Fibroblast of upper back skin (primary cell): Measurements from ENCODE around the gene HS3ST6.
"Not testable (repeated sequence)": the region's sequence is repeated elsewhere in the genome, so short reads cannot be mapped to it uniquely, and the experiment has no call there.

Experiments used
- DNase-seq: peaks from one replicate; pipeline ENCODE4 v3.0.0-alpha.2; 2013

The HS3ST6 gene

DNA sequence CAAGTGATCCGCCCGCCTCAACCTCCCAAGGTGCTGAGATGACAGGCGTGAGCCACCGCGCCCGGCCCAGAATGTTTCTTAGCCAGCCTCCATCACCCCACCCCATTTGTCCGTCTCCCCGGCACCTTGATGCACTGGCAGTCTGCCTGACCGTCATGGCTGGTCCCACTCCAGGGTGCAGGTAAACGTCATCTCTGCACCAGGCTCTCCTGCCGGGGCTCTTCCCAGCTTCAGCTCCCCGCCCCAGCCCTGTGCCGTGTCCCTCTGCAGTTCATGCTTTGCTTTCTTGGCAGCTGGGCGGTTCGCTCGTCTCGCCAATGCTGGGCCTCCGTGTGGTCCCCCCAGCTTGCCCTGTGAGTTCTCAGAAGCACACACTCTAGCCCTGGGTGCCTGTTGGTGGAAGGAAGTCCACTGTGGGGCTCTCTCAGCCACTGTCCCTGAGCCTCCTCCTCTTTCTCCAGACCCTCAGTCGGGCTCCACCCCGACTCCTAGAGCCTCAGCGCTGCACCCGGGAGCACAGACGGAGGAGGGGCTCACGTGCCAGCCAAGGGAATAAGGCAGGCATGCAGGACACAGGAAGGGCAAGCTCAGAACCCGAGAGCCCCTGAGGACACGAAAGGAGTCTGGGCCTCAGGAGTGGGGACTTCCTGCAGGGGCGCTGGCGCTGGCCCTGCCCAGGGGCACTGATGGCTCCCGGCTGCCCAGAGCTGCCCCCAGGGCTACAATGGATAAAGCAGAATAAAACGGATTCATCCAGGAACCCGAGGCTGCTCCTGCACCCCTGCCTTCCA is 12.0 kb downstream of the HS3ST6 start:
- DNase-seq, result no peak

DNA sequence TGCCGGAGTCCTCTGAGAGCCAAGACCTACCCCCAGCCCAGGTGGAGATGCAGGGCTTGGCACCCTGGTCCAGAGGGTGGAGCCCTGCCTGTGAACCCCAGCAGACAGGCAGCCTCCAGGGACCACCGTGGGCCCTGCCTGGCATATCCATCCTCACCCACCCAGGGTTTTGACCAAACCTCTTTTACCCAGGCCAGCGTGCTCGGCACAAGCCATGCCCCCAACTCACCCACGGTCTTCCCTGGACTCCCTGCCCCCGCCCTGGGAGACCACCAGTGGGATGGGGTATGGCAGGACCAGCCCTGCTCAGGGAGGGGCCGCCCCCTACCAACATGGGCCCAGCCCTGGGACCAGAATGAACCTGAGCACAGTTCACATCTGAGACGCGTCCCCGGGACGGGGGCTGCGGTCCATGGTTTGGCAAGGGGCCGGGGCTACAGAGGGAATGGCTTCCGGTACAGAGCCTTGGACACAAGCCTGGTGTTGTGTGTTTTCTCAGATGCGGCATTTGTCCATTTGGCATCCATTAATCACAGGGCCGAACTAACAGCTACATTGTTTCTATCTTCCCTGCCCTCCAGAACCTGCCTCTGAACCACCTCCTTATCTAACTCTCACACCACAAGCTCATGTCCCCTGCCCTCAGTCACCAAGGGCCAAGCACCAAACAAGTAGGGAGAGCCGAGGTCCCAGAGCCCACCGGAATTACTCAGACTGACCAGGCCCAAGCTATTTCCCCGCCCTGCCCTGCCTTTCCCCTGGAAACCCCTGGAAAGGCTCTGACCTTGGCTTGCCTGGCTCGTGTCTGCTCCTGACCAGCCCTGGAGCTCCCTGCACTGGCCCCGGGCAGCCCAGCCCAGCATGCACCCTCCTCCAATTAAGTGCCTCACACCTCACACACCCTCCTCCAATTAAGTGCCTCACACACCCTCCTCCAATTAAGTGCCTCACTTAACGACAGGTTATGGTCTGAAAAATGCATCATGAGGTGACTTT is 14.1 kb downstream of the HS3ST6 start:
- DNase-seq, result no peak

DNA sequence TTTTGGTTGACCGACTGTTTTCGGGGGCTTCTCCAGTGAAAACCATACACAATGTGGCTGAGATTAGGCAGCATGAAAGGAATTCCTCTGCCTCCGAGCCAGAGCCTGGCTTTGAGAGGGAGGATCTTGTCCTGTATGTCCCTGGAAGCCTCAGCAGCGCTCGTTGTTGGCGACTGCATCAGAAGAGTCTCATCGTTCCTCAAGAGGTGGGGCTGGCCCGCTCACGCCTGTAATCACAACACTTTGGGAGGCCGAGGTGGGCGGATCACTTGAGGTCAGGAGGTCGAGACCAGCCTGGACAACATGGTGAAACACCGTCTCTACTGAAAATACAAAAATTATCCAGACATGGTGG is 15.0 kb downstream of the HS3ST6 start:
- DNase-seq, result no peak

DNA sequence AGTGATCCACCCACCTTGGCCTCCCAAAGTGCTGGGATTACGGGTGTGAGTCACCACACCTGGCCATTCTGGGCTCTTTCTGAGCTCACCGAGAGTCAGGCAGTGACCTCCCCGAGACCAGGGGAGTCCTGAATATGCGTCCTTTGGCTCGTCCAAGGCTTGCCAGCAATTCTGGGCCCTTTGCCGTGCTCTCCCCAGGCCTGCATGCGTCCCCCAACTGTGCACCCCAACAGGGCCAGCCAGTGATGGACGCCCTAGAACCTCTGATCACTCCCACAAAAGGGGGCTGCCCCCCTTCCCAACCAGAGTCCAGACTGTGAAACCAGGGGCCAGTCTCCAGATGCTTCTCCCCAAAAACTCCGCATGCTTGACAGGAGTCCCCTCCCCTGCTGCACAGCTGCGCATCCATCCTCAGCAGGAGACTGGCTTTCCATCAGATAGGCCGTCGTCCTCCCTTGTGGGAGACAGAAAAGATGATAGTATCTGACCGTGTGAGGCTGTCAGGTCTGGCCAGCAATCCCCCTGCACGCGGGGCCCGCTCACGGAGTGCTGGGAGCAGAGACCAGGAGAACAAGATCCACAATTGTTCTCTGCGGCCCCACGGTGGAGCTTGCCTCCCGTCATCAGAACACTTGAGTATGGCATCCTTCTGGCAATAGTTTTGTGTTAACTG is 15.5 kb downstream of the HS3ST6 start:
- no peak for DNase-seq

DNA sequence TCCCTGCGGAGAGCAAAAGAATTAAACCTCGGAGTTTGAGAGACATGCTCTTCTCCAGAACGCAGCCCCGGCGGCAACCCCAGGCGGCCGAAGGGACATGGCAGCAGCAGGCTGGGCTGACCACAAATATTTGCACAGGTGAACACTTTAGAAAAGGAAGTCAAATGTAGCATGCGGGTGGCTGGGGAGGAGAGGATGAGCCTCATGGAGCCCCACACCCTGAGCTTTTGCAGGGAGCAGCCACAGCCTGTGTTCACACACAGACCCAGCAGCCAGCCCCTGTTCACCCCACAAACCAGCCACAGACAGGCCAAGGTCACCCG is 17.8 kb downstream of the HS3ST6 start:
- DNase-seq, result no peak

DNA sequence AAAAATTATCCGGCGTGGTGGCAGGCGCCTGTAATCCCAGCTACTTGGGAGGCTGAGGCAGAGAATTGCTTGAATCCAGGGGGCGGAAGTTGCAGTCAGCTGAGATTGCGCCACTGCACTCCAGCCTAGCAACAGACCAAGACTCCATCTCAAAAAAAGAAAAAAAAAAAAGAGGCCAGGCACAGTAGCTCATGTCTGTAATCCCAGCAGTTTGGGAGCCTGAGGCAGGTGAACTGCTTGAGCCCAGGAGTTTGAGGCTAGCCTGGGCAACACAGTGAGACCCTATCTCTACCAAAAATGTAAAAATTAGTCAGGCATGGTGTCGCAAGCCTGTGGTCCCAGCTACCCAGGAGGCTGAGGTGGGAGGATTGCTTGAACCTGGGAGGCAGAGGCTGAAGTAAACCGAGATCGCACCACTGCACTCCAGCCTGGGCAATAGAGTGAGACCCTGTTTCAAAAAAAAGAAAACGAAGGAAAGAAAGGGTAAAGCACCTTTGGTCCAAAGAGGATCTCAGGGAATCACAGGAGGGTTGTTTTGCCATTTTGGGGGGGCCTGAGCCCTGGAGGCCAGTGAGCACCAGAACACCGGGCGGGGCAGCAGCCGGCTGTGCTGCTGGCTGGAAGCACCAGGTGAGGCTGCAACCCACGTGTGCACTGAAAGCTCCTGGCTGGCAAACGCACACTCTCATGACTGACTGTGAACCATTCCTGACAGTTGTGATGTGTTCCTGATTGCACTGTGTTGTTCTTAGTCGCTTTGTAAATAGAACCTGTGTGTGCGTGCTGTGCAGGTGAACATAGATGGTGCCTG is 18.4 kb downstream of the HS3ST6 start:
- DNase-seq, result no peak

DNA sequence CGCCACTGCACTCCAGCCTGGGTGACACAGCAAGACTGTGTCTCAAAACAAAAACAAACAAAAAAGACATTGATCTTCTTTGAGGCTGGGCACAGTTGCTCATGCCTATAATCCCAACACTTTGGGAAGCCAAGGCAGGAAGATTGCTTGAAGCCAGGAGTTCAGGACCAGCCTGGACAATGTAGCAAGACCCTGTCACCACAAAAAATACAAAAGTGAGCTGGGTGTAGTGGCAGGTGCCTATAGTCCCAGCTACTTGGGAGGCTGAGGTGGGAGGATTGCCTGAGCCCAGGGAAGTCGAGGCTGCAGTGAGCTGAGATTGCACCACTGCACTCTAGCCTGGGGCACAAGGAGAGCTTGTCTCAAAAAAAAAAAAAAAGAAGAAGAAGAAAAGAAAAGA is 20.5 kb downstream of the HS3ST6 start:
- not testable (repeated sequence) for DNase-seq

DNA sequence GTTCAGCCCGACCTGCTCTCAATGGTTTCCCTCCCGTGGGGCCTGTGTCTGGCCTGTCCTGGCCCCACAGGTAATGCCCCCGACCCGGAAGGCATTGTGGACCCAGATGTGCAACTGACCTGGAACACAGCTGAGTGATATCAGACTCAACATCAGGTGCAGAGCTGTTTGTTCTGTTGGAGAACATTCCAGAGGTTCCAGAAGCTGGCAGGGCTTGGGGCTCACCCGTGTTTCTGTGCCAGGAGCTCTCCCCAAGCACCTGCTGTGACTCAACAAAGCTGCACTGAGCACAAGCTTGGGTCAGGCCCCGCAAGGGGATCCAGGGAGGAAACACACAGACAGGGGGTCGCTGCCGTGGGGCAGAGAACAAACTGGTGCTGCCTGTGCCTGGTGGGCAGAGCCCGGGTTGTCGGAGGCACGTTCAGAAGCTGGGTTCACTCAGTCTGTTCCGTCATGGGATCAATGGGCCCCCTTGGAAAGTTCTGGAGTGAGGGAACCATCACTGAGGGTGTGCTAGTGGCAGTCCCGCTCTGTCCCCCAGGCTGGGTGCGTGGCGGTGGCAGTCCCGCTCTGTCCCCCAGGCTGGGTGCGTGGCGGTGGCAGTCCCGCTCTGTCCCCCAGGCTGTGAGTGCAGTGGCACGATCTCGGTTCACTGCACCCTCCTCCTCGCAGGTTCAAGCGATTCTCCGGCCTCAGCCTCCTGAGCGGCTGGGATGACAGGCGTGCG is 22.1 kb downstream of the HS3ST6 start:
- no peak for DNase-seq

DNA sequence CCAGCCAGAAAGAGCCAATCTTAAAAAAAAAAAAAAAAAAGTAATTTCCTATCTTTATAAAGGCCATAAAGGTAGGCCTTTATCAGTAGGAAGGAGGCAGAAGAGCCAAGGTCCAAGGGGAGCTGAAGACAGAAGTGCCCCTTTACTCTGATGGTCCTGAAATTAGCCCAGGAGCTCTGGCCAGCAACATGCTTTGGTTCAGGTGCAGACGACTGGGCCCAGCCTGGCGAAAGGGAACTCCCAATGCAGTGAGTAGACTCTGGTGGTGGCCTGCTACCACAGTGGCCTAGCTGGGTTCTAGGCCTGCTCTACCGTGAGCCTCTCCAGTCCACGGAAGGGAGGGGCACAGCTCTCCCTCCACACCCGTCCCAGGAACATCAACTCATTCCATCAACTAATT is 23.1 kb downstream of the HS3ST6 start:
- DNase-seq, result no peak

DNA sequence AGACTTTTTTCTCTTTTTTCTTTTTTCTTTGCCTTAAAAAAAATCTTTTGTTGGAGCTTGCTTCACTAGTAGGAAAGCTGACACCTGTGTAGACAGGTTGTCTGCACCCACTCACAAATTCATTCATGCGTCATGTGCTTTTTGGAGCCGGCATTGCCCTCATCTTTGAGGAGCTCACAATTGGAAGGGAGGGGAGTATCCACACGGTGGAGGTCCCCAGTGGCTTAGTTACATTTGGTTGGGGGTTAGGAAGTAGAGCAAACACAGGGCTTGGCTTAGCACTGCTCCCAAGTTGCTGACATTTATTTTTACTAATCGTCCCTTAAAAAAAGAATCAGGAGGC is 27.5 kb downstream of the HS3ST6 start:
- no peak for DNase-seq

DNA sequence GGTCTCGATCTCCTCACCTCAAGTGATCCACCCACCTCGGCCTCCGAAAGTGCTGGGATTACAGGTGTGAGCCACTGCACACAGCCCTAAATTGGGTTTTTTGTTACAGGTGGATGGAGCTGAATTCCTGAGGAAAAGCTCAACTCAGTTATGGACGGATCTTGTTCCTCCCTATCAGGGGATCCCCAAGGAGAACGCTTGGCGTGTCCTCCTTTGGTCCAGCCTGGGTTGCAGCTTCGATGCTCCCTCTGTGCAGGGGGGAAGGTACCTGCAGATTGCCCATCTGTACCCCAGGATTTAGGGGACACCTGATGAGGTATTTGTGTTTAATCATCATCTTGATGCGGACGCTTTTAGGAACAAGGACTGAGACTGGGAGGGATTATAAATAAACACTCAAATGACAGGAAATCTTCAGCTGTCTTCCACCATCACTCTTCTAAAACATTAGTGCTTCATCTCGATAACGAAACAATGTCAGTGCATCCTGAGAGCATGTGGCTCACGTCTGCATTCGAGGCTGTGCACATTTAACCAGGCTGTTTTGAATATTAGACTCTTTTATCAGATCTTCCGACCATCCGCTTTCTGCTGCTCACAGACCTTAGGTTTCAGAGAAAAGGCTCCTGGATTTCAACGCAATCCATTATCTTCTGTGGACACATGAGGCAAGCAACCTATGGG is 28.0 kb downstream of the HS3ST6 start:
- no peak for DNase-seq

DNA sequence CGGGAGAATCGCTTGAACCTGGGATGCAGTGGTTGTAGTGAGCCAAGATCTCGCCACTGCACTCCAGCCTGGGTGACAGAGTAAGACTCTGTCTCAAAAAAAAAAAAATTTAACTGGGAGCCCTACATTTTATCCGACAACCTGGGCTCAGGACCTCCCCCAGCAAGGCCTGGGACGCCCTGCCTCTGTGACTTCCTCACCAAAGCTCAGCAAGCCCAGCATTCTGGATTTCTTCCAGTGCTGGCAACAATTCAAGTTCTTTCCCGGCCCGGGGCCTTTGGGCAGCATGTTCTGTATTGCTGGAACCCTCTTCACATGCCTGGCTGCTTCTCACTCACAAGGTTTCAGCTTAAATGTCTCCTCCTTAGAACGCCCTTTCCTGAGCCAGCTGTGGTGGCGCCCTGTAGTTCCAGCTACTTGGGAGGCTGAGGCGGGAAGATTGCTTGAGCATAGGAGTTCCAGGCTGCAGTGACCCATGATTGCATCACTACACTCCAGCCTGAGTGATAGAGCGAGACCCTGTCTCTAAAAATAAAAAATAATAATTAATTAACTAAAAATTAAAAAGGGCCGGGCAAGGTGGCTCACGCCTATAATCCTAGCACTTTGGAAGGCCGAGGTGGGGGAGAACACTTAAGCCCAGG is 30.4 kb downstream of the HS3ST6 start:
- no peak for DNase-seq

DNA sequence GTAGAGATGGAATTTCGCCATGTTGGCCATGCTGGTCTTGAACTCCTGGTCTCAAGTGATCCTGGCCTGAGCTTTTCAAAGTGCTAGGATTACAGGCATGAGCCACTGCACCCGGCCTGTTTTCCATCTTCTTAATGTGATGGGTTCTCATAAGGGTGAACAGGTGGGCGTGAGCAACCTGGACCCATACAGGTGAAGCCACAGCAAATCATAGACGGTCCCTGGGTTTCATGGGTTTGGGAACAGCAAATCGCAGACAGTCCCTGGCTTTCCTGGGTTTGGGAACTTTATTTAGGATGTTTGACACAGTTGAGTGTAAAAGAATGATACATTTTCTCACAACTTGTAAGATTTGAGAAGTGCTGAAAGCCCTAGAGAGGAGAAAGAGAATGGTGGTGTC is 33.3 kb downstream of the HS3ST6 start:
- no peak for DNase-seq

DNA sequence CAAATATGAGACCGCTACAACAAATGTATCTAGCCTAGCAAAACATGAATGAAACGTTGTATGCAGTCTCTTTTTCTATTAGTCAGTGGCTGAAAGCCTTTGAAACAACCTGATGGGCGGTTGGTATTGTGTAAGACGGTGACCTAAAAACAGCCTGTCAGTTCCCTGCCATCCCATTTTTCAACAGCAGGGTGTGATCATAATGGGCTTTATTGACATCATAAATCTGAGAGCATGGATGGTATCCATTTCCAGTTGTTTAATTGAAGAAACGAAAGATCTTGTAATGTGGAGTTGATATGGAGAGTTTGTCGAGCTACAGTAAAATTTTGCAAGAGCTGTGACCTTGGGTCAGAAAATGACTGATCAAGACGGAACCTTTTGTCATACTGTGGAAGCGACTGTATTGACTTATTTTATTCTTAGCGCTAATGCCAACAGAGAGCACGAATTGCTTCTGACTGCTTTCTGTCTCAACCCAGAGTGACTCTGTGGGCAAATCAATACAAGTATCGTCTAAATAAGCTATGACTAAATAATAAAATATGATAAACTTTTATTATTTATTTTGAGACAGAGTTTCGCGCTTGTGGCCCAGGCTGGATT is 34.0 kb downstream of the HS3ST6 start:
- peak; percentile 10 for DNase-seq

DNA sequence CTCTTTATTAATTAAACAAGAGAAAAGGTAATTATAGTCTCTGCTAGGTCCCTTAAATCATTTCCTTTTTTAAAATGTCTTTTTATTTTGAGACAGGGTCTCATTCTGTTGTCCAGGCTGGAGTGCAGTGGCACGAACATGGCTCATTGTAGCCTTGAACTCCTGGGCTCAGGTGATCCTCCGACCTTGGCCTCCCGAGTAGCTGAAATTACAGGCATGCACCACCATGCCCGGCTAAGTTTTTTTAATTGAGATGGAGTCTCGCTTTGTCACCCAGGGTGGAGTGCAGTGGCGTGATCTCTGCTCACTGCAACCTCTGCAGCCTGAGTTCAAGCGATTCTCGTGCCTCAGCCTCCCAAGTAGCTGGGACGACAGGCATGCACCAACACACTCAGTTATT is 37.0 kb downstream of the HS3ST6 start:
- not testable (repeated sequence) for DNase-seq

DNA sequence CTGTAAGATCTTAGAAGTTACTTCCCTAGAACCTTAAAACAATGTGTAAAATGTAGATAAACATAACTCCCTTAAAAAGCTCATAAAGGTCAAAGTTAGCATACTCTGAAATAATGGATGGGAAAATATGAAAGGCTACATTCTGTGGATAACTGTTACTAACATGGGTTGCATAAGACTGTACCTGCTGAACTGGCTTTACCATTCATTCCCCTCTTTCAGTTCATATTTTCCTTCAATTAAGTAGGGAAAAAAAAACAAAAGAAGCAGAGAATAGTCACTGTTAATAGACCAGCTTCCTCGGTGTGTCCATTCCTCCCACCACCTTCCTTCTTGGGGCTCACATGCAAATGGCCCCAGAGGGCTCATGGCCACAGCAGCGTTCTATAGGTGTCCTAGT is 38.7 kb downstream of the HS3ST6 start:
- DNase-seq, result no peak

DNA sequence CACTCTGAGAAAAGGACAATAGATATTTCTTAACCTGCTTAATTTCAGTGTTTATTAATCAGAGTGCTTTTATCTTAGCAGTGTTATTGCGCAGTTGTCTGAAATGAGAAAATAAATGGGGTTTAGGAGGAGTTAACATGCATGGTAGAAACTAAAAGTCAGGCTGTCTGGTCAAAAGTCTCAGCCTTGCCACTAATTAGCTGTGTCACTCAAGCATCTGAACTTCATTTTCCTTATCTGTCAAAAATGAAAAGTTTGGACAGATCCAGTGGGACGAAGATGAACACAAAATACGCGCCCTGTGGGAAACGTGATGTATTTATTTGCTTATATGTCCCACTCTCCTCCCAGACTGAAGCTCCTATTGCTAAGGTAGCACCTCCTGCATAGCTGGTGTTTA is 40.0 kb downstream of the HS3ST6 start:
- DNase-seq, result no peak

DNA sequence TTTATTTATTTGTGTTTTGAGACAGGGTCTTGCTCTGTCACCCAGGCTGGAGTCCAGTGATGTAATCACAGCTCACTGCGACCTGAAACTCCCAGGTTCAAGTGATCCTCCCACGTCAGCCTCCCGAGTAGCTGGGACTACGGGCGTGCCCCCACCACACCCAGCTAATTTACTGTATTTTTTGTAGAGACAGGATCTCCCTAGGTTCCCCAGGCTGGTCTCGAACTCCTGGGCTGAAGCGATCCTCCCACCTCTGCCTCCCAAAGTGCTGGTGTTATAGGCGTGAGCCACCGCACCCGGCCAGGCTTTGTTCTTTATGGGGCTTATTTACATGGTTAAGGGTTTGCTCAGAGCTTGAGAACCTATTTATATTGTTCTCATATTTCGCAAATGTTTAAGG is 40.4 kb downstream of the HS3ST6 start:
- DNase-seq, result no peak

DNA sequence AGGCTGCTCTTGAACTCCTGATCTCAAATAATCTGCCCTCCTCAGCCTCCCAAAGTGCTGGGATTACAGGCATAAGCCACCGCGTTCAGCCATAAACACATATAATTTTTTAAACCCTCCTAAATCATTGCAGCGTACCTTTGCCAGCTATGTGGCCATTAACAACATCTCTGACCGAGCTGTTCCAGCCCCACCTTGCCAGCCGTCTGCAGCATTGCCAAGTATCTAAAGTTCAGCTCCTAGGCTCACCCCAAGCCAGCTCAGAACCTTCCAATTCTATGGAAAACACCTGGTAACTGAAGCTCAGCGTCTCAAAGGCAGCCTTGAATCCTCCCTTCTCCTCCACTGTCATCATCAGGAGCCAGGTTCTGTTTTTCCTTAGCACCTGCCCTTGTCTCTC is 41.1 kb downstream of the HS3ST6 start:
- DNase-seq, result no peak

DNA sequence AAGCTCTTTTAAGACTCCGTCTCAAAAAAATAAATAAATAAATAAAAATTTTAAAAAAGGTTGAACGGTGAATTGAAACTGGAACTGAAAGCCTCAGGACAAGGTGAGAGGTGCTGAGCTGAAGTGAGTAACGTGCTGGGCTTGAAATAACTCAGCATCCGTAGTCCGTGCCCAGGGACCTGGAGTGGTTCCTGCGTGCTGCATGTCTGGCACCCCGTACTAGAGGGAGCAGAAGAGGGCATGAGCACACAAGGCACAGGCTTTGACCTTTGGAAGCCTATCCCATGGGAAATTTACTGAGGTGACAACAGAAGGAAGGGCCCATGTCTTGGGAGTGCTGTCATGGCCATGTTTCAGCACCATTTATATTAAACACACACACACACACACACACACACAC is 41.7 kb downstream of the HS3ST6 start:
- no peak for DNase-seq

DNA sequence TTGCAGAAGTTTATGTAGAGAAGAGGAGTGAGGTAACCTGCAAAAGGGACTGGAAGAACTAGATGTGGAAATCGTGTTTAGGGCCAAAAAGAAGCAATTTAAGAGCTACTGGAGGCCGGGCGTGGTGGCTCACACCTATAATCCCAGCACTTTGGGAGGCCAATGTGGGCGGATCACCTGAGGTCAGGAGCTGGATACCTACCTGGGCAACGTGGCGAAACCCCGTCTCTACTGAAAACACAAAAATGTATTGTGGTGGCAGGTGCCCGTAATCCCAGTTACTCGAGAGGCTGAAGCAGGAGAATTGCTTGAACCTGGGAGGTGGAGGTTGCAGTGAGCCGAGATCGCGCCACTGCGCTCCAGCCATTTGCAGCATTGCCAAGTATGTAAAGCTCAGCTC is 42.1 kb downstream of the HS3ST6 start:
- not testable (repeated sequence) for DNase-seq
